K562 (cell line): ENCODE results near the gene PDCD6IP. TPM values are rescaled to one million over a fixed set of nuclear protein-coding genes. Genes with fewer than 3 reads are reported as not detected.

Source experiments
- ATAC-seq: fragments of 200-7000 bp; cut with Tn5 transposase; 3 replicates; pipeline ENCODE4 v1.9.1; 2020; ENCODE audit warnings: moderate library complexity
- BruUV-seq: library from RNA; stranded (reverse); fragments of 400-500 nt; replicated peaks from 2 replicates; lab custom pipeline; 2021; lab: Mats Ljungman, UMichigan
- CTCF ChIA-PET: fragments of 300-600 bp; formaldehyde crosslinking; extraction: SDS; loops from one replicate; lab custom pipeline; 2021; ENCODE audit warnings: low intra/inter-chr PET ratio; lab: Yijun Ruan, JAX
- POLR2A ChIA-PET: fragments of 300-600, 350-650 bp; sonication (Branson Sonifier 250); formaldehyde crosslinking; extraction: SDS; loops from one replicate; lab custom pipeline; 2021; ENCODE audit warnings: antibody characterized with exemption, inconsistent platforms; lab: Yijun Ruan, JAX
- DNase-seq, 4 experiments: peaks; one replicate each; pipeline versions ENCODE4 v3.0.0 to v3.0.0-alpha.2; 2011 to 2018; ENCODE audit warnings: low spot score in 3 of 4, mixed read lengths in 3 of 4; ENCODE audit errors: extremely low read depth in 1 of 4
- FAIRE-seq: peaks from 2 replicates; lab custom pipeline; 2011; peaks lifted over from hg19 to GRCh38; lab: Jason Lieb, UNC
- H2AFZ ChIP-seq: 2 replicates; pipeline ENCODE4 v1.6.0; 2011; ENCODE audit warnings: low read depth, low read length, control low read depth, inconsistent platforms
- H3K27ac ChIP-seq: fragments of 200-600 bp; 3 replicates; pipeline ENCODE4 v1.8.0; 2011; ENCODE audit warnings: low read depth, mild to moderate bottlenecking, control low read depth, inconsistent platforms, low read length, moderate library complexity, mixed read lengths; ENCODE audit errors: extremely low read depth
- H3K27me3 ChIP-seq, 2 experiments: fragments of 300-600 bp in 1 of 2; 2 replicates in 1 of 2; 3 replicates in 1 of 2; pipeline versions ENCODE4 v1.6.0 to v1.8.0; 2011; ENCODE audit warnings: inconsistent platforms in 2 of 2, low read length in 2 of 2, mild to moderate bottlenecking in 1 of 2, mixed read lengths in 1 of 2, moderate library complexity in 1 of 2; ENCODE audit not compliant: control insufficient read depth in 2 of 2, insufficient read depth in 2 of 2
- H3K36me3 ChIP-seq: fragments of 300-600 bp; 3 replicates; pipeline ENCODE4 v1.8.0; 2011; ENCODE audit warnings: mild to moderate bottlenecking, low read length, inconsistent platforms; ENCODE audit not compliant: control insufficient read depth, insufficient read depth
- H3K4me1 ChIP-seq, 2 experiments: fragments of 200-600 bp in 1 of 2; replicated peaks in 1 of 2; 2 replicates in 1 of 2; 3 replicates in 1 of 2; pipeline versions ENCODE4 v1.5.1 to v1.8.0; 2011; ENCODE audit warnings: inconsistent platforms in 2 of 2, low read length in 2 of 2, mild to moderate bottlenecking in 1 of 2, mixed read lengths in 1 of 2, moderate library complexity in 1 of 2; ENCODE audit not compliant: control insufficient read depth in 2 of 2, insufficient read depth in 2 of 2
- H3K4me2 ChIP-seq: 2 replicates; pipeline ENCODE4 v1.6.1; 2011; ENCODE audit warnings: low read length, control low read depth, inconsistent platforms, mixed read lengths; ENCODE audit not compliant: insufficient read depth
- H3K4me3 ChIP-seq: fragments of 200-600 bp; sonication (generic), shearing (Covaris generic); 2 replicates; pipeline ENCODE4 v1.5.1; 2016; ENCODE audit warnings: control low read depth, inconsistent platforms
- H3K79me2 ChIP-seq: fragments of 200-600 bp; 3 replicates; pipeline ENCODE4 v1.8.0; 2011; ENCODE audit warnings: low read length, inconsistent platforms; ENCODE audit not compliant: control insufficient read depth, insufficient read depth
- H3K9ac ChIP-seq, 2 experiments: 2 replicates each; pipeline versions ENCODE4 v1.6.0 to v1.6.1; 2011; ENCODE audit warnings: low read depth in 2 of 2, low read length in 2 of 2, control low read depth in 1 of 2, inconsistent platforms in 1 of 2, mild to moderate bottlenecking in 1 of 2, mixed read lengths in 1 of 2; ENCODE audit not compliant: insufficient read depth in 1 of 2
- H3K9me1 ChIP-seq: one replicate; pipeline ENCODE4 v1.6.0; 2011; ENCODE audit warnings: inconsistent platforms, mild to moderate bottlenecking, low read length, moderate library complexity; ENCODE audit not compliant: control insufficient read depth, insufficient read depth
- H3K9me3 ChIP-seq: replicated peaks from 2 replicates; pipeline ENCODE4 v1.5.1; 2011; ENCODE audit warnings: low read depth, low read length, inconsistent platforms; ENCODE audit not compliant: control insufficient read depth, insufficient read depth
- H4K20me1 ChIP-seq: replicated peaks from 2 replicates; pipeline ENCODE4 v1.6.1; 2011; ENCODE audit warnings: low read length, inconsistent platforms, mixed read lengths; ENCODE audit not compliant: control insufficient read depth, insufficient read depth
- BCL6 ChIP-seq: fragments of 250-450 bp; sonication (Bioruptor Pico); IDR thresholded peaks from 2 replicates; pipeline ENCODE4 v1.4.0; 2020
- EGR1 ChIP-seq: fragments of 450-650 bp; conservative IDR thresholded peaks from 2 replicates; pipeline ENCODE4 v1.6.1; 2017; ENCODE audit warnings: mild to moderate bottlenecking
- GATAD2B ChIP-seq: fragments of 450-650 bp; IDR thresholded peaks from 2 replicates; pipeline ENCODE4 v1.6.1; 2017; ENCODE audit warnings: mild to moderate bottlenecking, borderline replicate concordance
- KHSRP ChIP-seq: fragments of 450-650 bp; IDR thresholded peaks from 2 replicates; pipeline ENCODE4 v1.6.1; 2017
- NBN ChIP-seq: fragments of 450-650 bp; IDR thresholded peaks from 2 replicates; pipeline ENCODE4 v1.6.1; 2016; ENCODE audit warnings: low read depth, mild to moderate bottlenecking
- NRF1 ChIP-seq, 2 experiments: fragments of 450-650 bp; IDR thresholded peaks in 1 of 2; conservative IDR thresholded peaks in 1 of 2; 2 replicates each; pipeline ENCODE4 v1.6.1; 2014; ENCODE audit warnings: mild to moderate bottlenecking in 2 of 2
- ZNF507 ChIP-seq: conservative IDR thresholded peaks from 2 replicates; pipeline ENCODE4 v1.6.1; 2017; ENCODE audit warnings: missing genetic modification characterization, missing compliant biosample characterization
- ZNF77 ChIP-seq: fragments of 250-450 bp; sonication (Bioruptor Pico); IDR thresholded peaks from 2 replicates; pipeline ENCODE4 v1.5.0; 2020
- WGBS: fragments of 100-300 bp; shearing (Covaris generic); methylation state at CpG from one replicate; pipeline ENCODE4 v1.1.6; 2016; ENCODE audit warnings: low coverage, mixed read lengths; ENCODE audit not compliant: insufficient coverage; ENCODE audit errors: missing lambda C conversion rate; 5-methylcytosine and 5-hydroxymethylcytosine counted together
- in situ Hi-C: fragments of 300-500 bp; cut with MboI; formaldehyde crosslinking; loops from 4 replicates; pipeline ENCODE4 v1.15.0; 2018; ENCODE audit warnings: inconsistent platforms, mixed read lengths
- intact Hi-C: fragments of 100-400 bp; cut with micrococcal nuclease; formaldehyde crosslinking; loops from 2 replicates; pipeline ENCODE4 v1.14.2; 2022
- polyA plus RNA-seq, 8 experiments: library from polyadenylated mRNA; depleted of rRNA in 4 of 8; stranded (reverse) in 5 of 8; unstranded in 3 of 8; fragments of >200 nt; fragmentation: Nextera tagmentation in 2 of 8; fragmentation: Illumina TruSeq in 1 of 8; extraction: Ambion mirVana in 2 of 8; extraction: Trizol in 1 of 8; gene quantifications; 2 replicates each; pipeline versions ENCODE4 v1.2.1 to v1.2.3, GENCODE V29; 2011 to 2014; ENCODE audit warnings: inconsistent platforms in 1 of 8, missing spikeins in 1 of 8
- total RNA-seq, 7 experiments: library from RNA; depleted of rRNA in 6 of 7; stranded (reverse); fragments of >200 nt in 6 of 7; fragmentation: Illumina TruSeq in 2 of 7; extraction: Trizol in 2 of 7; gene quantifications; 2 replicates each; pipeline versions ENCODE4 v1.2.1 to v1.2.3, GENCODE V29; 2011 to 2021; ENCODE audit warnings: low replicate concordance in 1 of 7
- TF ChIP-seq, protein P1 (sequence below): IDR thresholded peaks from 2 replicates; pipeline ENCODE4 v1.6.1; 2011; ENCODE audit not compliant: insufficient read length; ENCODE audit errors: extremely low read depth
- TF ChIP-seq, protein P2 (sequence below): sonication (generic); formaldehyde crosslinking; IDR thresholded peaks from 2 replicates; pipeline ENCODE4 v1.8.1; 2023; ENCODE audit warnings: mild to moderate bottlenecking, missing genetic modification reagents
- TF ChIP-seq, protein P3 (sequence below): fragments of 250-450 bp; sonication (Bioruptor Pico); IDR thresholded peaks from 2 replicates; pipeline ENCODE4 v1.4.0; 2020; ENCODE audit warnings: mild to moderate bottlenecking, moderate library complexity, borderline replicate concordance

PDCD6IP gene
- total and polyA plus RNA-seq, 9 of the 15 experiments (the other 6 are each of a cell fraction or from before 2014, with no cell fraction given), result 40.2 to 302 (median 122) TPM

DNA sequence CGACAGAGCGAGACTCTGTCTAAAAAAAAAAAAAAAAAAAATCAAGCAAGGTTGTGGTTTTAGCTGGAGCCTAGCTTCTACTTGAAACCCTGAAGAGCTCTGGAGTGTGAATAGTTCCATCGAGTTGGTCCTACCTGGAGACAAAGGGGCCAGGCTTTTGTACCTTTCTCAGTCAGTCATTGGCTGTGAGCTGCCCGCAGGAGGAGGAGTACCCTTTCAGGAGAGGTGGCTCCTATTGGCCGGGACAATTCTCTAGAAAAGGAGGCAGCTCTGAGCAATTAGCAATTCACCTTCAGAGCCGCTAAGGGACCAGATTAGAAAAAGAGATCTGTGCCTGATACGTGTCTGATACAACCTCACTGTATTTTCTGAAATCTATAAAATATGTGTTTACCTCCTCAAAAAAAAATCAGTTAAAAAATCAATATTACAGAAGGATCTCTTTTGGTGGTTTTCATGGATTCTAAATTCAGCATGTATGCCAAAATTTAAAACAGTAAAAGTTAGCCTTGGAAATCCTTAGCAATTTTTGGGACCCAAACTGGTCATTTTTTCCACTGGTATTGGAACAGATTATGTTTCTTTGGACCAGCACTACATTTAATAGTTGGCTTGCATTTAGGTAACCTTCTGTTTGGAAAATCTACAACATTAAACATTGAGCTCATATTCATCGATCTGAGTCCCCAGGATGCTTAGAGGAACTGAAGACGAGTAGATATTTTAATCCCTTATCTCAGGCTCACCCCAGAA lies 29.7 kb upstream of the PDCD6IP start:
- 0 out of 2 replicates have a peak overlapping the region, but pooled peaks have one; percentile 11 for H2AFZ ChIP-seq
- no TSS peak for BruUV-seq
- H3K4me3 ChIP-seq, result no peak overlapping the region
- H3K4me1 ChIP-seq, result no peaks in the 10 kb centered on the region
- intact Hi-C loops (no loop called here), in situ Hi-C loops (no loop called here)
- H3K9me3 ChIP-seq, result no peaks in the 10 kb centered on the region
- WGBS, result 22% methylated on average over 7 of the region's 9 CpGs
- no peak for FAIRE-seq
- POLR2A ChIA-PET, result interaction anchor here (0.9 to 1.0 kb wide), 2 partner anchors 49 to 132 kb away, joined by 3 read pairs; no protein-coding TSS in a partner anchor
- no peaks in the 10 kb centered on the region for H3K36me3 ChIP-seq
- CTCF ChIA-PET, result no interaction called here
- H3K4me2 ChIP-seq, result no peak overlapping the region
- H3K79me2 ChIP-seq, result no peaks in the 10 kb centered on the region
- DNase-seq, result no peak
- no peak overlapping the region for H3K27ac ChIP-seq
- TF ChIP-seq NRF1 (conservative IDR thresholded peaks at IDR 0.05 in 1 of 2, IDR thresholded peaks at IDR 0.05 in 1 of 2), result no peak
- no peak for TF ChIP-seq GATAD2B
- no peak for TF ChIP-seq EGR1
- TF ChIP-seq, protein P1, sequence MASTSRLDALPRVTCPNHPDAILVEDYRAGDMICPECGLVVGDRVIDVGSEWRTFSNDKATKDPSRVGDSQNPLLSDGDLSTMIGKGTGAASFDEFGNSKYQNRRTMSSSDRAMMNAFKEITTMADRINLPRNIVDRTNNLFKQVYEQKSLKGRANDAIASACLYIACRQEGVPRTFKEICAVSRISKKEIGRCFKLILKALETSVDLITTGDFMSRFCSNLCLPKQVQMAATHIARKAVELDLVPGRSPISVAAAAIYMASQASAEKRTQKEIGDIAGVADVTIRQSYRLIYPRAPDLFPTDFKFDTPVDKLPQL, result no peak
- TF ChIP-seq KHSRP, result no peak
- no peak for TF ChIP-seq ZNF77 (CRISPR knock-in tag)
- TF ChIP-seq, protein P2, sequence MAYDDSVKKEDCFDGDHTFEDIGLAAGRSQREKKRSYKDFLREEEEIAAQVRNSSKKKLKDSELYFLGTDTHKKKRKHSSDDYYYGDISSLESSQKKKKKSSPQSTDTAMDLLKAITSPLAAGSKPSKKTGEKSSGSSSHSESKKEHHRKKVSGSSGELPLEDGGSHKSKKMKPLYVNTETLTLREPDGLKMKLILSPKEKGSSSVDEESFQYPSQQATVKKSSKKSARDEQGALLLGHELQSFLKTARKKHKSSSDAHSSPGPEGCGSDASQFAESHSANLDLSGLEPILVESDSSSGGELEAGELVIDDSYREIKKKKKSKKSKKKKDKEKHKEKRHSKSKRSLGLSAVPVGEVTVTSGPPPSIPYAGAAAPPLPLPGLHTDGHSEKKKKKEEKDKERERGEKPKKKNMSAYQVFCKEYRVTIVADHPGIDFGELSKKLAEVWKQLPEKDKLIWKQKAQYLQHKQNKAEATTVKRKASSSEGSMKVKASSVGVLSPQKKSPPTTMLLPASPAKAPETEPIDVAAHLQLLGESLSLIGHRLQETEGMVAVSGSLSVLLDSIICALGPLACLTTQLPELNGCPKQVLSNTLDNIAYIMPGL, result no peak
- TF ChIP-seq, protein P3, sequence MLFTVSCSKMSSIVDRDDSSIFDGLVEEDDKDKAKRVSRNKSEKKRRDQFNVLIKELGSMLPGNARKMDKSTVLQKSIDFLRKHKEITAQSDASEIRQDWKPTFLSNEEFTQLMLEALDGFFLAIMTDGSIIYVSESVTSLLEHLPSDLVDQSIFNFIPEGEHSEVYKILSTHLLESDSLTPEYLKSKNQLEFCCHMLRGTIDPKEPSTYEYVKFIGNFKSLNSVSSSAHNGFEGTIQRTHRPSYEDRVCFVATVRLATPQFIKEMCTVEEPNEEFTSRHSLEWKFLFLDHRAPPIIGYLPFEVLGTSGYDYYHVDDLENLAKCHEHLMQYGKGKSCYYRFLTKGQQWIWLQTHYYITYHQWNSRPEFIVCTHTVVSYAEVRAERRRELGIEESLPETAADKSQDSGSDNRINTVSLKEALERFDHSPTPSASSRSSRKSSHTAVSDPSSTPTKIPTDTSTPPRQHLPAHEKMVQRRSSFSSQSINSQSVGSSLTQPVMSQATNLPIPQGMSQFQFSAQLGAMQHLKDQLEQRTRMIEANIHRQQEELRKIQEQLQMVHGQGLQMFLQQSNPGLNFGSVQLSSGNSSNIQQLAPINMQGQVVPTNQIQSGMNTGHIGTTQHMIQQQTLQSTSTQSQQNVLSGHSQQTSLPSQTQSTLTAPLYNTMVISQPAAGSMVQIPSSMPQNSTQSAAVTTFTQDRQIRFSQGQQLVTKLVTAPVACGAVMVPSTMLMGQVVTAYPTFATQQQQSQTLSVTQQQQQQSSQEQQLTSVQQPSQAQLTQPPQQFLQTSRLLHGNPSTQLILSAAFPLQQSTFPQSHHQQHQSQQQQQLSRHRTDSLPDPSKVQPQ (CRISPR knock-in tag), result no peak
- TF ChIP-seq ZNF507 (tag), result no peak
- no peak for TF ChIP-seq NBN
- TF ChIP-seq BCL6 (CRISPR knock-in tag), result no peak
- H3K9me1 ChIP-seq, result no peaks in the 10 kb centered on the region
- H4K20me1 ChIP-seq, result no peaks in the 10 kb centered on the region
- peak; percentile 75 for ATAC-seq
- H3K27me3 ChIP-seq, result no peaks in the 10 kb centered on the region
- no peak overlapping the region for H3K9ac ChIP-seq
